A549 treated with dexamethasone at 1 μM for 4 hours (cell line): ENCODE data around the gene ZFP42. TPM values are rescaled to one million over a fixed set of nuclear protein-coding genes. Genes with fewer than 3 reads are reported as not detected.

Source experiments
- total RNA-seq: library from RNA; stranded (reverse); fragments of 200-300 nt; extraction: Qiagen RNA extraction; gene quantifications from 5 replicates; pipeline ENCODE4 v1.2.3, GENCODE V29; 2022

ZFP42 gene
- total RNA-seq: not detected in 5 replicates

DNA sequence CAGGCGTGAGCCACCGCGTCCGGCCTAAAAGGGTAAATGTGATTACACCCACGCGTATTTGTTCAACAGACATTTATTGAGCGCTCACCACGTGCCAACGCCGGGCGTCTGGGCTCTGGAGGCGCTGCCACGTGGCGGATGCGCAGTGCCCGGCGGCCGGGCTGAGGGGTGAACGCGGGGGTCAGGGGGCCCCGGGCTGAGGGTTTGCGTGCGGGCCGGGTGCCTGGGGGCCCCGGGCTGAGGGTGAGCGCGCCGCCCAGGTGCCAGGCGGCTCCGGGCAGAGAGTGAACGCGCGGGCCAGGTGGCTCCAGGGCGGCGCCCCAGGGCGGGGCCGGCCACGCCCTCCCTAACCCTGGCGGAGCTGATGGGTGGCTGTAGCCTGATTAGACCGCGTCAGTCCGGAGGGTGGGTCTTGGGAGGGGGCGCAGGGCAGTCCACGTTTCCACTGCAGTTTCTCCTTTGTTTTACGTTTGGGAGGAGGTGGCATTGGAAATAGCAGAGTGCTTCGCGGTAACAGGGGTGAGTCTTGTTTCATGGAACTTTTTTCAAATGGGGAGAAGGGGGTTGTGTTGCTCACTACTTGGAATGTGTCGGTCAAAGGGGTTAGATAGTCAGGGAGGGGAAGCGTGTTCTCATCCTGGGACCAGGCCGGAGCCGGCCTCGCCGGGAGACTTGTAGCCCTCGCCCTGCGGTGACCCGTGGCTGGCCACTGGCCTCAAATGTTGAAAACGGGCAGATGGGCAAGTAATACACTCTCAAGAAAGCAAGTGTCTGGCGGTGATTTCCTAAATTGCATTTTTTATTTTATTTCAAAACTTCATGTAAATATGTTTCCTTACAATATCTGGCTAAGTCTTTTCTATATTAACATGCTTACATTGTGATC is at the start of gene ZFP42:
ZFP42 (plus strand) TSS at position 450 of the 886 bp plus-strand sequence. CDS start 7,037 bp downstream, outside the sequence.

Other genes with a start within 250 kb of the ZFP42 start
- gene TRIML2, start 113.8 kb downstream of the ZFP42 start, total RNA-seq: 32.4 to 48.9 TPM (median 38.8 TPM) in 5 replicates
- gene TRIML1, start 143.7 kb downstream of the ZFP42 start, total RNA-seq: not detected in 5 replicates